Fibroblast of lung (primary cell): ENCODE measurements around the gene ATP2B3. TPM values are rescaled to one million over a fixed set of nuclear protein-coding genes. Genes with fewer than 3 reads are reported as not detected.
A peak's percentile ranks its signal among the peaks of the same experiment; 100 is the strongest.

ENCODE experiments used
- DNase-seq, 2 donors: peaks; one replicate each; pipeline versions ENCODE4 v3.0.0 to v3.0.0-alpha.2; 2010; ENCODE audit warnings: low read depth in 2 of 2
- H2AFZ ChIP-seq: 2 replicates; pipeline ENCODE4 v1.5.1; 2012; ENCODE audit warnings: low read length, control low read depth, inconsistent platforms
- H3K27ac ChIP-seq: 2 replicates; pipeline ENCODE4 v1.5.1; 2011; ENCODE audit warnings: low read length, control low read depth; ENCODE audit not compliant: insufficient read depth
- H3K27me3 ChIP-seq: 2 replicates; pipeline ENCODE4 v1.5.1; 2011; ENCODE audit warnings: mild to moderate bottlenecking, low read length; ENCODE audit not compliant: control insufficient read depth, insufficient read depth
- H3K36me3 ChIP-seq: 2 replicates; pipeline ENCODE4 v1.5.1; 2011; ENCODE audit warnings: low read length; ENCODE audit not compliant: control insufficient read depth, insufficient read depth
- H3K4me1 ChIP-seq: 2 replicates; pipeline ENCODE4 v1.5.1; 2011; ENCODE audit warnings: low read length; ENCODE audit not compliant: control insufficient read depth, insufficient read depth; ENCODE audit errors: extremely low read depth
- H3K4me2 ChIP-seq: 2 replicates; pipeline ENCODE4 v1.5.1; 2011; ENCODE audit warnings: low read length, control low read depth; ENCODE audit not compliant: insufficient read depth; ENCODE audit errors: extremely low read depth
- H3K4me3 ChIP-seq, 4 experiments: fragments of 200-600 bp in 1 of 4; sonication (generic) in 1 of 4; replicated peaks in 1 of 4; 2 replicates each; pipeline ENCODE4 v1.5.1; 2011 to 2016; ENCODE audit warnings: low read length in 4 of 4, low read depth in 3 of 4, mild to moderate bottlenecking in 3 of 4, control low read depth in 2 of 4, inconsistent platforms in 1 of 4, mixed read lengths in 1 of 4; ENCODE audit not compliant: insufficient read depth in 1 of 4; ENCODE audit errors: control extremely low read depth in 1 of 4
- H3K79me2 ChIP-seq: 2 replicates; pipeline ENCODE4 v1.5.1; 2012; ENCODE audit warnings: mild to moderate bottlenecking, low read length, inconsistent platforms; ENCODE audit not compliant: control insufficient read depth, insufficient read depth
- H3K9ac ChIP-seq: 2 replicates; pipeline ENCODE4 v1.5.1; 2011; ENCODE audit warnings: mild to moderate bottlenecking, low read length, control low read depth; ENCODE audit not compliant: insufficient read depth
- H3K9me3 ChIP-seq: 2 replicates; pipeline ENCODE4 v1.5.1; 2012; ENCODE audit warnings: low read depth, low read length; ENCODE audit not compliant: control insufficient read depth, insufficient read depth
- H4K20me1 ChIP-seq: 2 replicates; pipeline ENCODE4 v1.5.1; 2011; ENCODE audit warnings: low read length; ENCODE audit not compliant: control insufficient read depth, insufficient read depth; ENCODE audit errors: extremely low read depth
- CTCF ChIP-seq, 2 donors: IDR thresholded peaks in 1 of 2; conservative IDR thresholded peaks in 1 of 2; 1 replicate in 1 of 2; 2 replicates in 1 of 2; pipeline ENCODE4 v1.5.1; 2011 to 2012; ENCODE audit warnings: low read length in 2 of 2, control low read depth in 1 of 2, inconsistent platforms in 1 of 2, low read depth in 1 of 2, mild to moderate bottlenecking in 1 of 2
- EZH2 ChIP-seq: IDR thresholded peaks from 2 replicates; pipeline ENCODE4 v1.5.1; 2012; ENCODE audit warnings: low read length, control low read depth, mild to moderate bottlenecking; ENCODE audit errors: missing control alignments
- polyA plus RNA-seq, 2 donors: library from polyadenylated mRNA; depleted of rRNA in 1 of 2; stranded (reverse) in 1 of 2; unstranded in 1 of 2; fragments of >200 nt; gene quantifications; 2 replicates each; pipeline ENCODE4 v1.2.1, GENCODE V29; 2011 to 2012; ENCODE audit warnings: missing spikeins in 1 of 2
- total RNA-seq: library from RNA; depleted of rRNA; stranded (reverse); fragments of >200 nt; gene quantifications from 2 replicates; pipeline ENCODE4 v1.2.1, GENCODE V29; 2014

ATP2B3 gene
- total and polyA plus RNA-seq, 2 donors (not counting 1 experiment from before 2014, with no cell fraction given): not detected

- H3K27me3 ChIP-seq: no peaks in the 10 kb centered on the region
- H4K20me1 ChIP-seq: no peaks in the 10 kb centered on the region
- TF ChIP-seq EZH2 (no peak), CTCF (conservative IDR thresholded peaks at IDR 0.05 in 1 of 2, IDR thresholded peaks at IDR 0.05 in 1 of 2; ENCODE audit: low read depth in 1 of 2, low read length in 2 of 2) (no peak)
- H3K36me3 ChIP-seq: no peaks in the 10 kb centered on the region
- H3K4me3 ChIP-seq: no peak overlapping the region
- H3K4me2 ChIP-seq: no peak overlapping the region
- peak overlapping the region; percentile 13 for H2AFZ ChIP-seq
- peaks cover 5% of the 10 kb centered on the region for H3K4me1 ChIP-seq
- peak overlapping the region; percentile 34 for H3K27ac ChIP-seq
- no peaks in the 10 kb centered on the region for H3K79me2 ChIP-seq
- peak overlapping the region; percentile 16 for H3K9ac ChIP-seq
- no peaks in the 10 kb centered on the region for H3K9me3 ChIP-seq
- peak; percentile 45 to 72 for DNase-seq
Measured at GRCh38 chrX:153488231-153488914, 29.1 kb upstream of the ATP2B3 start.

DNA sequence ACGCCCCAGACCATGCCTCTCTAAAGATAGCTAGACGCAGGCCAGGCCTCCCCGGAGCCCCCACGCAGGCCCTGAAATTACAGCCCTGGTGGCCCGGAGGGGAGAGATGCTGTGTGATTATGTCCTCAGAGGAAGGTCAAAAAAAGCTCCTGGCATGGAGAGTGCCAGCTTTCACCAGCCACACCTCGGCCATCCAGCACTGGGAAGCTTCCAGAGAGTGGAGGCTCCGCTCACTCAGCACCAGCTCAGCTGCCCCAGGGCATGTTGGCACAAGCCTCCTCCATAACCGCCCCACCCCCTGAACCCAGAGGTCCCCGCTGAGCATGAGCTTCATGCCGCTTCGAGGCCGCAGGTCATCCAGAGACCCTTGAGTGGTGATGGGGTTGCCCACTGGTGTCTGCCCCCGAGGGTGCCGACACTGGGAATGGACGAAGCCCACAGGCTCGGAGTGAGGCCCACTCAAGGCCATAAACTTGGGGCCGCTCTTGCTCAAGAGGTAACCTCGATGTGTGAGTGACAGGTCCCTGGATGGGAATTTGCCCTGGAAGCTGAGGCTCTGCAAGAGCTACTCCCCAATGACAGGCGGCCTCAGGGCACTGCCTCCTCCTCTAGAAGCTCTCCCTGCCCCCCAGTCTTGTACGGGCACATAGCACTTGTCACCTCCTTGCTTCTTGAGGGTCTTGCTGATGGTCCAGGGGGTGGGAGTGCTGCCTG lies 27.1 kb upstream of the ATP2B3 start:
- no peak overlapping the region for H3K4me2 ChIP-seq
- H3K36me3 ChIP-seq: no peaks in the 10 kb centered on the region
- no peaks in the 10 kb centered on the region for H4K20me1 ChIP-seq
- H3K9ac ChIP-seq: no peak overlapping the region
- H3K4me1 ChIP-seq: peaks cover 5% of the 10 kb centered on the region
- no peak overlapping the region for H3K27ac ChIP-seq
- no peak overlapping the region for H3K4me3 ChIP-seq
- H3K79me2 ChIP-seq: no peaks in the 10 kb centered on the region
- H3K27me3 ChIP-seq: no peaks in the 10 kb centered on the region
- no peak overlapping the region for H2AFZ ChIP-seq
- TF ChIP-seq EZH2 (no peak), CTCF (conservative IDR thresholded peaks at IDR 0.05 in 1 of 2, IDR thresholded peaks at IDR 0.05 in 1 of 2; ENCODE audit: low read depth in 1 of 2, low read length in 2 of 2) (no peak)
- no peak for DNase-seq
- no peaks in the 10 kb centered on the region for H3K9me3 ChIP-seq

- Histone ChIP-seq H2AFZ (no peak overlapping the region), H3K79me2 (no peaks in the 10 kb centered on the region), H3K27me3 (no peaks in the 10 kb centered on the region), H4K20me1 (no peaks in the 10 kb centered on the region), H3K4me2 (no peak overlapping the region), H3K9me3 (no peaks in the 10 kb centered on the region), H3K9ac (no peak overlapping the region), H3K4me1 (peaks cover 8% of the 10 kb centered on the region), H3K4me3 (no peak overlapping the region), H3K27ac (no peak overlapping the region), H3K36me3 (no peaks in the 10 kb centered on the region)
- DNase-seq: peak in 1 of 2 donors; percentile 13
- TF ChIP-seq EZH2 (no peak), CTCF (conservative IDR thresholded peaks at IDR 0.05 in 1 of 2, IDR thresholded peaks at IDR 0.05 in 1 of 2; ENCODE audit: low read depth in 1 of 2, low read length in 2 of 2) (no peak)
Measured at GRCh38 chrX:153491351-153491914, 26.0 kb upstream of the ATP2B3 start.
